ENCODE measurements around the gene ZNF200. TPM values are rescaled to one million over a fixed set of nuclear protein-coding genes. Genes with fewer than 3 reads are reported as not detected.
A peak's percentile ranks its signal among the peaks of the same experiment; 100 is the strongest.
"Not testable (repeated sequence)": the region's sequence is repeated elsewhere in the genome, so short reads cannot be mapped to it uniquely, and the experiment has no call there.

ZNF200 gene
- total RNA-seq, 1 donor from 2014 or later = 11.2 TPM

GRCh38 chr16:3183445-3184139 is 51.4 kb downstream of the ZNF200 start:
- no peaks in the 10 kb centered on the region for H3K9me3 Mint-ChIP-seq (ENCODE audit: low read depth)
- H3K4me3 Mint-ChIP-seq (ENCODE audit: low read depth) = peak overlapping the region; percentile 71
- no peak for DNase-seq (ENCODE audit: low spot score, unreplicated experiment)
- TF ChIP-seq CTCF (IDR thresholded peaks at IDR 0.05; ENCODE audit: unreplicated experiment) = no peak
- H3K27ac Mint-ChIP-seq = peak overlapping the region; percentile 69
- no peaks in the 10 kb centered on the region for H3K36me3 Mint-ChIP-seq (ENCODE audit: insufficient read depth)
- peaks cover 91% of the 10 kb centered on the region for H3K27me3 Mint-ChIP-seq
- H3K4me1 Mint-ChIP-seq (ENCODE audit: low read depth) = peaks cover 6% of the 10 kb centered on the region

- no peak for DNase-seq (ENCODE audit: low spot score, unreplicated experiment)
- Mint-ChIP-seq H3K9me3 (ENCODE audit: low read depth) (no peaks in the 10 kb centered on the region), H3K36me3 (ENCODE audit: insufficient read depth) (no peaks in the 10 kb centered on the region), H3K27ac (peak overlapping the region; percentile 95), H3K4me3 (ENCODE audit: low read depth) (peak overlapping the region; percentile 71), H3K27me3 (peaks cover 92% of the 10 kb centered on the region), H3K4me1 (ENCODE audit: low read depth) (peaks cover 4% of the 10 kb centered on the region)
- TF ChIP-seq CTCF (IDR thresholded peaks at IDR 0.05; ENCODE audit: unreplicated experiment) = no peak
These were observed 52.1 kb downstream of the ZNF200 start for GRCh38 chr16:3182608-3183444.

GRCh38 chr16:3182293-3182607 is 52.7 kb downstream of the ZNF200 start:
- Mint-ChIP-seq H3K27ac (peak overlapping the region; percentile 95), H3K27me3 (peaks cover 92% of the 10 kb centered on the region), H3K4me3 (ENCODE audit: low read depth) (peak overlapping the region; percentile 63)
- not testable (repeated sequence) for H3K4me1 Mint-ChIP-seq (ENCODE audit: low read depth); DNase-seq (ENCODE audit: low spot score, unreplicated experiment); H3K36me3 Mint-ChIP-seq (ENCODE audit: insufficient read depth); H3K9me3 Mint-ChIP-seq (ENCODE audit: low read depth)

- Mint-ChIP-seq H3K27ac (no peak overlapping the region), H3K27me3 (peaks cover 92% of the 10 kb centered on the region), H3K4me1 (ENCODE audit: low read depth) (peaks cover 4% of the 10 kb centered on the region), H3K9me3 (ENCODE audit: low read depth) (no peaks in the 10 kb centered on the region), H3K4me3 (ENCODE audit: low read depth) (no peak overlapping the region), H3K36me3 (ENCODE audit: insufficient read depth) (no peaks in the 10 kb centered on the region)
- no peak for DNase-seq (ENCODE audit: low spot score, unreplicated experiment)
- TF ChIP-seq CTCF (IDR thresholded peaks at IDR 0.05; ENCODE audit: unreplicated experiment) = no peak
These were observed 54.5 kb downstream of the ZNF200 start for GRCh38 chr16:3180445-3180878.

DNA sequence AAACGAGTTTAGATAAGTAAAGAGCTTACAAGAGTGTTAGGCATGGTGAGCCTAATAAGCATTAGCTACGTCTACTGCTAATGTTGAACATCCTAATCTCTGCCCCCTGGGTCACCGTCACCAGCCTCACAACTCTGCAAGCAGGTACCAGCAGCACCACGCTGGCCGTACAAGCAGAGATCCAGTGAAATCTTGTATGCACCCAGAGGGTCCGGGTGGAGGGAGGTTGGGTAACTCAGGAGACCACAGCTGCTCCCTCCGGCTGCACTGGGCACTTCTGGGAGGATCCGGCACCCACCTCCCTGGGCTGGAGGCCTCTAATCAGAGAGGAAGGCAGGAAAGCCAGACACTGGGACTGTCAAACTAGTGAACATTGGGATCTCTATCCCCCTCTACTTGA is 55.3 kb downstream of the ZNF200 start:
- peaks cover 97% of the 10 kb centered on the region for H3K27me3 Mint-ChIP-seq
- peaks cover 4% of the 10 kb centered on the region for H3K4me1 Mint-ChIP-seq (ENCODE audit: low read depth)
- no peak for TF ChIP-seq CTCF (IDR thresholded peaks at IDR 0.05; ENCODE audit: unreplicated experiment)
- no peaks in the 10 kb centered on the region for H3K36me3 Mint-ChIP-seq (ENCODE audit: insufficient read depth)
- H3K9me3 Mint-ChIP-seq (ENCODE audit: low read depth) = no peaks in the 10 kb centered on the region
- no peak overlapping the region for H3K27ac Mint-ChIP-seq
- DNase-seq (ENCODE audit: low spot score, unreplicated experiment) = no peak
- no peak overlapping the region for H3K4me3 Mint-ChIP-seq (ENCODE audit: low read depth)
